GM12875 (cell line): ENCODE measurements around the gene KRT78.
"Not testable (repeated sequence)": the region's sequence is repeated elsewhere in the genome, so short reads cannot be mapped to it uniquely, and the experiment has no call there.

Experiments
- H3K4me3 ChIP-seq: one replicate; pipeline ENCODE4 v1.5.1; 2011; ENCODE audit warnings: low read depth, low read length, control low read depth
- TF ChIP-seq, protein P1 (sequence below): IDR thresholded peaks from 2 replicates; pipeline ENCODE4 v1.5.1; 2011; ENCODE audit warnings: low read depth, mild to moderate bottlenecking, control low read depth, inconsistent platforms, low read length, moderate library complexity, borderline replicate concordance; ENCODE audit not compliant: insufficient read depth

Gene KRT78

DNA sequence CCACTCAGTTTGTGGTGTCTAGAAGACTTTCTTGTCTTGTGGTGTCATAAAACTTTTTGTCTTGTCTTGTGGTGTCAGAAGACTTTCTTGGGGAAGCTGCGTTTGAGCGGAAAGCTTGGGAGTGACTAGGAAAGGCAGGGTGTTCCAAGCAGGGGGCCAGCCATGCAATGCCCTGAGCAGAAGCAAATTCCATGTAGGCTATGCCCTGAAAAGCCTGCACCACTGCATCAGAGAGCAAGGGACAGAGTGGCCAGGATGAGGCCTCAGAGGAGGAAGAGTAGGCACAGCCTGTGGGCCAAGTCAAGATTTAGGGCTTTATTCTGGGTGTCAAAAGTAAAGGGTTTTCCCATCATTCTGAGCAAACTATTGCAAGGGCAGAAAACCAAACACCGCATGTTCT lies 41.6 kb upstream of the KRT78 start:
- no peak overlapping the region for H3K4me3 ChIP-seq
- TF ChIP-seq, protein P1, sequence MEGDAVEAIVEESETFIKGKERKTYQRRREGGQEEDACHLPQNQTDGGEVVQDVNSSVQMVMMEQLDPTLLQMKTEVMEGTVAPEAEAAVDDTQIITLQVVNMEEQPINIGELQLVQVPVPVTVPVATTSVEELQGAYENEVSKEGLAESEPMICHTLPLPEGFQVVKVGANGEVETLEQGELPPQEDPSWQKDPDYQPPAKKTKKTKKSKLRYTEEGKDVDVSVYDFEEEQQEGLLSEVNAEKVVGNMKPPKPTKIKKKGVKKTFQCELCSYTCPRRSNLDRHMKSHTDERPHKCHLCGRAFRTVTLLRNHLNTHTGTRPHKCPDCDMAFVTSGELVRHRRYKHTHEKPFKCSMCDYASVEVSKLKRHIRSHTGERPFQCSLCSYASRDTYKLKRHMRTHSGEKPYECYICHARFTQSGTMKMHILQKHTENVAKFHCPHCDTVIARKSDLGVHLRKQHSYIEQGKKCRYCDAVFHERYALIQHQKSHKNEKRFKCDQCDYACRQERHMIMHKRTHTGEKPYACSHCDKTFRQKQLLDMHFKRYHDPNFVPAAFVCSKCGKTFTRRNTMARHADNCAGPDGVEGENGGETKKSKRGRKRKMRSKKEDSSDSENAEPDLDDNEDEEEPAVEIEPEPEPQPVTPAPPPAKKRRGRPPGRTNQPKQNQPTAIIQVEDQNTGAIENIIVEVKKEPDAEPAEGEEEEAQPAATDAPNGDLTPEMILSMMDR, result no peak

DNA sequence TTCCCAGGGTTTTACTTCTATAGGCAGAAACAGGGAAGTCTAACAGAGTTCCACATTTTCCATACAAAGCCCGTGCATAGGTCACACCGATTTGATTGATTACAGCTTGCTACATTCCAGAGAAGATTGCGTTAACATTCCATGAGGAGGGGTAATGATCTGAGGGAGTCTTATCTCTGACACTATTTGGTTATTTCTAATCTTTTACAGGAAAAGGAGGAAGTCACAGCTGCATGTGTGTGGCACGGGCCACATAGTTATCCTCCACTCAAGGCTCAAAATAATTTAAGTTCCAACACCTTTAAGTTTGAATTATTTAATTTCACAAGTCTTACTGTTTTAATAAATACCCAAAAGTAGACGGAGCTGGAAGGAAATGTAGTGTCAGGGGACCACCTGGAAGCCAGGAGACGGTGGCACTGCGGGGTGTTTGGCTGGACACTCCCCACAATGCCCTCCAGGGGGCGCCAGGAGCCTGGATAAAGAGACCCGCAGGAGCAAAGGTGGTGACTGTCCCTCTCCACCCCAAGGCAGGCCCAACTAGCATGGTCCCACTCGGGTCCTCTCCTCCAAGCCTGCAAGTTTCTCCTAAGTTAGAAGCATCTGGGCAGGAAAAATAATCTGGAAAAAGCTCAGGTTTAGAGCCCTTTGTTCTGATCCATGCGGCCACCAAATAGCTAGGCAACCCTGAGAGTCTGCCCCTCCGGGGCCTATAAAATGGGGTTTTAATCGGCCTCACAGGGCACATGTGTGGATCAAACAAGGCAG lies 35.9 kb upstream of the KRT78 start:
- TF ChIP-seq, protein P1, result peak; percentile 87
- no peak overlapping the region for H3K4me3 ChIP-seq

DNA sequence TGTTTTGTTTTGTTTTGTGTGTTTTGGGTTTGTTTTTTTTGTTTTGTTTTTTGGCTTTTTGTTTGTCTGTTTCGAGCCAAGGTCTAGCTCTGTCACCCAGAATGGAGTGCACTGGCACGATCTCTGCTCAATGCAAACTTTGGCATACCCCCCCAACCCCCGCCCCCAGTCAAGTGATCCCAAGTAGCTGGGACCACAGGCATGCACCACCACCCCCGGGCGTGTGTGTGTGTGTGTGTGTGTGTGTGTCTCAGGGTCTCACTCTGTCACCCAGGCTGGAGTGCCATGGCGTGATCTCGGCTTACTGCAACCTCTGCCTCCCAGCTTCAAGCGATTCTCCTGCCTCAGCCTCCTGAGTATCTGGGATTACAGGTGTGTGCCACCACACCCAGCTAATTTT lies 31.7 kb upstream of the KRT78 start:
- not testable (repeated sequence) for H3K4me3 ChIP-seq

- TF ChIP-seq, protein P1, result peak; percentile 93
- no peak overlapping the region for H3K4me3 ChIP-seq
Measured at GRCh38 chr12:52879394-52880351, 30.9 kb upstream of the KRT78 start.

DNA sequence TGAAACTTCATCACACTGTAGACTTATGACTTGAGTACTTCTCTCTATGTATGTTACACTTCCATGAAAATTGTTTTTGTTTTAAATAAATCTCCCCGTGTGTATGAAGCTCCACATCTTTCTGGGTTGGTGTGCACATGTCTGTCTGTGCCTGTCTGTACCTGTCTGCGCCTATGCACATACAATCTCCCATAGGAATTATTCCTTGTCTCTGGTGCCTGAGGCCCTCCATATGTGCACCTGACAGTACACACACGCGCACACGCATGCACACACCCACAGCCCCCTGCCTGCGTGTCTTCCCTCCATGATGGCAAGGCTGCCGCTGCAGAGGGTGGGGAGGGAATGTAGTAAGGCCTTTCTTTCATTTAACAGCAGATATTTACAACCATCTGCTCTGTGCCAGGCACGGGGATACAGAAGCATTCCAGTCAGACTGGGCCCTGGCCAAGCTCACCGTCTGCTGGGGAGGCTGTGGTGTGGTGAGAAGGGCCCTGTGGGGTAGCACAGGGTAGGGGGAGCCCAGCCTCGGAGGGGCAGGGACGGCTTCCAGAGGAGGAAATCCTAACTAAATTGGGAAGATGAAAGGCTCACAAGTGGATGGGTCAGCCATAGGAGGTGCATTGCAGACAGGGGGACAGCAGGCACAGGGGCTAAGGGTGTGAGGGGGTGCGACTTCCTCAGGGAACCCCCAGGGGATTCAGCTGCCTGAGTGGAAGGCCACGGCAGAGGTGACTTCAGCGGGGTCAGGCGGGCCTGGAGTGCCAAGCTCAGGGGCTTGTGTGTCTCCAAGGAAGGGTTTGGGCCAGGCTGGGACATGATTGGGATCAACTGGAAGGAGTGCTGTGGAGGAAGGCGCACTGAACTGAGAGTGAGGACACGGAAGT lies 30.0 kb upstream of the KRT78 start:
- TF ChIP-seq, protein P1, result no peak
- H3K4me3 ChIP-seq, result no peak overlapping the region

DNA sequence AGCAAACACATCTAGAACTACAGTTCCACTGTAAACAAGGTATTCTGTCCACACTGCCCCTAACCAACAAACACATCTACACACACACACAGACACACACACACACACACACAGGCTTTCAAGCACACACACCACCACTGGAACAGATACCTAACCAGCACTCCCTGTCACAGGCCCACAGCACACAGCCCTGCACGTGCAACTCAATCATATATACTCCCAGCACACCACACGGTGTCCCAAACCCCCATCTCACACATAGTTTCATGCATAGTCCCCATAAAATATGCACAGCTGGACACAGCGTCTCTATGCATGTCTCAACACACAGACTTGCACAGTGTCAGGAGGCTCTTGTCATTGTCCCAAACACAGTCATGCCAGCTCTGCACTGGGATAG lies 28.4 kb upstream of the KRT78 start:
- TF ChIP-seq, protein P1, result no peak
- no peak overlapping the region for H3K4me3 ChIP-seq

DNA sequence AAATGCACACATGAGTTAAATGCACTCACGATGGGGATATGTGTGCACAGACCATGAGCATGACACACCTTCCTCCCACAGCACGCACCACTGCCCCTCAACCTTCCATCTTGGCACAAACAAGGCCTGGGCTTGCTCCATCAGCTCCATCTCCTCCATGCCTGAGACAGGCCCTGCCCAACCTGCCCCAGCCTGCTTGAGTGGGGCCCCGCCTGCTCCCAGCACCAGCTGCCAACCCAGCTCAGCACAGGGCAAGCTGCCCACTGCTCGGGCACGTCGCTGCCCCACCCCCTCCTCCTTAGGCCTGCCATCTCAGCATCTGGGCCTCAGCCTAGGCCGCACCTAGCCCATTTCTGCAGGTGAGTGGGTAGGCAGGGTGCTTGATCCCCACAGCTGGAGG lies 27.6 kb upstream of the KRT78 start:
- H3K4me3 ChIP-seq, result no peak overlapping the region
- TF ChIP-seq, protein P1, result no peak
